OCI-LY3 (cell line): ENCODE results near the gene DLX2.

Source experiments
- EZH2phosphoT487 ChIP-seq: fragments of 200-600 bp; shearing (Covaris generic); IDR thresholded peaks from 2 replicates; pipeline ENCODE4 v1.6.1; 2018; ENCODE audit warnings: antibody characterized with exemption, mixed run types, low read depth
- TF ChIP-seq, protein P1 (sequence below): fragments of 200-600, 300-600 bp; sonication (generic); IDR thresholded peaks from 2 replicates; pipeline ENCODE4 v1.5.1; 2014; ENCODE audit warnings: antibody characterized with exemption, low read length, low read depth

- TF ChIP-seq, protein P1, sequence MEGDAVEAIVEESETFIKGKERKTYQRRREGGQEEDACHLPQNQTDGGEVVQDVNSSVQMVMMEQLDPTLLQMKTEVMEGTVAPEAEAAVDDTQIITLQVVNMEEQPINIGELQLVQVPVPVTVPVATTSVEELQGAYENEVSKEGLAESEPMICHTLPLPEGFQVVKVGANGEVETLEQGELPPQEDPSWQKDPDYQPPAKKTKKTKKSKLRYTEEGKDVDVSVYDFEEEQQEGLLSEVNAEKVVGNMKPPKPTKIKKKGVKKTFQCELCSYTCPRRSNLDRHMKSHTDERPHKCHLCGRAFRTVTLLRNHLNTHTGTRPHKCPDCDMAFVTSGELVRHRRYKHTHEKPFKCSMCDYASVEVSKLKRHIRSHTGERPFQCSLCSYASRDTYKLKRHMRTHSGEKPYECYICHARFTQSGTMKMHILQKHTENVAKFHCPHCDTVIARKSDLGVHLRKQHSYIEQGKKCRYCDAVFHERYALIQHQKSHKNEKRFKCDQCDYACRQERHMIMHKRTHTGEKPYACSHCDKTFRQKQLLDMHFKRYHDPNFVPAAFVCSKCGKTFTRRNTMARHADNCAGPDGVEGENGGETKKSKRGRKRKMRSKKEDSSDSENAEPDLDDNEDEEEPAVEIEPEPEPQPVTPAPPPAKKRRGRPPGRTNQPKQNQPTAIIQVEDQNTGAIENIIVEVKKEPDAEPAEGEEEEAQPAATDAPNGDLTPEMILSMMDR: peak; percentile 55
- TF ChIP-seq EZH2phosphoT487: no peak
These were observed 3.6 kb upstream of the DLX2 start for GRCh38 chr2:172106108-172106961.
